Spinal cord (tissue), 10 donors: ENCODE results near the gene CD19. TPM values are rescaled to one million over a fixed set of nuclear protein-coding genes. Genes with fewer than 3 reads are reported as not detected.
"Not testable (repeated sequence)": the region's sequence is repeated elsewhere in the genome, so short reads cannot be mapped to it uniquely, and the experiment has no call there.

ENCODE experiments used
- DNase-seq, 6 donors: peaks; one replicate each; pipeline versions ENCODE4 v3.0.0 to v3.0.0-alpha.2; 2013 to 2015; ENCODE audit warnings: low spot score in 6 of 6, low read depth in 4 of 6
- H3K27ac ChIP-seq: one replicate; pipeline ENCODE4 v1.5.1; 2013; ENCODE audit warnings: low read depth, low read length, control low read depth
- H3K27me3 ChIP-seq: one replicate; pipeline ENCODE4 v1.6.1; 2013; ENCODE audit warnings: low read length; ENCODE audit not compliant: control insufficient read depth, insufficient read depth
- H3K36me3 ChIP-seq: one replicate; pipeline ENCODE4 v1.6.1; 2013; ENCODE audit warnings: low read length; ENCODE audit not compliant: control insufficient read depth, insufficient read depth
- H3K4me1 ChIP-seq: one replicate; pipeline ENCODE4 v1.6.1; 2013; ENCODE audit warnings: low read length; ENCODE audit not compliant: control insufficient read depth, insufficient read depth
- H3K4me3 ChIP-seq: one replicate; pipeline ENCODE4 v1.5.1; 2013; ENCODE audit warnings: low read depth, low read length, control low read depth
- H3K9me3 ChIP-seq: one replicate; pipeline ENCODE4 v1.6.1; 2013; ENCODE audit warnings: low read length; ENCODE audit not compliant: control insufficient read depth, insufficient read depth
- WGBS: methylation state at CpG from one replicate; pipeline ENCODE4 v1.1.5; 2013; ENCODE audit warnings: missing lambda C conversion rate; ENCODE audit not compliant: insufficient coverage; 5-methylcytosine and 5-hydroxymethylcytosine counted together
- polyA plus RNA-seq, 2 donors: library from polyadenylated mRNA; unstranded; fragments of 120-200 nt; gene quantifications; one replicate each; pipeline ENCODE4 v1.2.1, GENCODE V29; 2013; ENCODE audit not compliant: insufficient read length in 2 of 2
- total RNA-seq, 2 donors: library from RNA; depleted of rRNA in 1 of 2; stranded (reverse); fragments of 120-200 nt in 1 of 2; fragments of >200 nt in 1 of 2; gene quantifications; one replicate each; pipeline versions ENCODE4 v1.2.3 to v1.2.4, GENCODE V29; 2013 to 2014
- donor health status: healthy.

CD19 gene
- total and polyA plus RNA-seq, 4 donors, result 0.40 to 1.3 (median 1.1) TPM

GRCh38 chr16:28950648-28951409 lies 19.1 kb downstream of the CD19 start, which contains the start of gene NFATC2IP:
Gene NFATC2IP (plus strand): TSS chr16:28950937. CDS start chr16:28951012, 75 bp downstream.
- Histone ChIP-seq H3K36me3 (peaks cover 24% of the 10 kb centered on the region), H3K27ac (peak within 1 kb of the TSS; percentile 73), H3K27me3 (no peaks in the 10 kb centered on the region), H3K4me1 (peaks cover 16% of the 10 kb centered on the region), H3K4me3 (peak within 1 kb of the TSS; percentile 55), H3K9me3 (no peaks in the 10 kb centered on the region)
- WGBS, result under 1% methylated on average over 79 of the region's 79 CpGs
- DNase-seq, result peak; percentile 98 to 100 (median 100)

DNA sequence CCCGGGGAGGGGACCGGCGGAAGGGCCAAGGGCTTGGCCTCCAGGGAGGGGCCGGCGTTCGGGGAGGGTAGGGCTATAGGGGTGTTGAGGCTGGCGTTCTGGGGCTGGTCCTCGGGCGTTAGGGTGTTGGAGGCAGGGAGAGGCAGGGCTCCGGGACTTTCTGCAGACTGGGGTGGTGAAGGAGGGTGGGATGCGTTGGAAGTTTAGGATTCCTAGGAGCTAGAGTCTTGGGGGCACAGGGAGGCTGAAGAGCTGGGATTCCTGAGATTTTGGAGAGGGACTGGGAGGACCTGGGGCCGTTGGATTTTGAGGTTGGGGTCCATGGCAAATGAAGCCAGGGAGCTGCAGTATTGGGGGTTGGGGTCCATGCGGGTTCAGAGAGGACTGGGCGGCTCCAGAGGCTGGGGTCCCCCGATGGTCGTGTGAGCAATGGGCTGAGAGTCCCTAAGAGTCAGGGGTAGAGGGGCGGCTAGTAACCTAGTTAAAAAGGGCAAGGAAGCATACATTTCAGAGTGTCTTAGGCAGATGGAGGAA lies 19.7 kb downstream of the CD19 start:
- H3K36me3 ChIP-seq, result peaks cover 30% of the 10 kb centered on the region
- DNase-seq, result no peak
- peak overlapping the region; percentile 55 for H3K4me3 ChIP-seq
- no peaks in the 10 kb centered on the region for H3K9me3 ChIP-seq
- no peak overlapping the region for H3K27ac ChIP-seq
- peaks cover 15% of the 10 kb centered on the region for H3K4me1 ChIP-seq
- WGBS, result under 1% methylated on average over 17 of the region's 17 CpGs
- no peaks in the 10 kb centered on the region for H3K27me3 ChIP-seq

GRCh38 chr16:28958216-28958615 lies 26.4 kb downstream of the CD19 start:
- WGBS, result 100% methylated on average over 1 of the region's 9 CpGs
- DNase-seq, result no peak
- Histone ChIP-seq H3K27me3 (no peaks in the 10 kb centered on the region), H3K27ac (no peak overlapping the region), H3K9me3 (no peaks in the 10 kb centered on the region), H3K4me3 (no peak overlapping the region), H3K4me1 (no peaks in the 10 kb centered on the region), H3K36me3 (peaks cover 72% of the 10 kb centered on the region)

- no peak overlapping the region for H3K4me3 ChIP-seq
- peaks cover 74% of the 10 kb centered on the region for H3K36me3 ChIP-seq
- H3K27me3 ChIP-seq, result no peaks in the 10 kb centered on the region
- DNase-seq, result no peak
- H3K27ac ChIP-seq, result no peak overlapping the region
- 96% methylated on average over 3 of the region's 6 CpGs for WGBS
- no peaks in the 10 kb centered on the region for H3K9me3 ChIP-seq
- no peaks in the 10 kb centered on the region for H3K4me1 ChIP-seq
Observed at GRCh38 chr16:28958836-28959235, 27.1 kb downstream of the CD19 start.

DNA sequence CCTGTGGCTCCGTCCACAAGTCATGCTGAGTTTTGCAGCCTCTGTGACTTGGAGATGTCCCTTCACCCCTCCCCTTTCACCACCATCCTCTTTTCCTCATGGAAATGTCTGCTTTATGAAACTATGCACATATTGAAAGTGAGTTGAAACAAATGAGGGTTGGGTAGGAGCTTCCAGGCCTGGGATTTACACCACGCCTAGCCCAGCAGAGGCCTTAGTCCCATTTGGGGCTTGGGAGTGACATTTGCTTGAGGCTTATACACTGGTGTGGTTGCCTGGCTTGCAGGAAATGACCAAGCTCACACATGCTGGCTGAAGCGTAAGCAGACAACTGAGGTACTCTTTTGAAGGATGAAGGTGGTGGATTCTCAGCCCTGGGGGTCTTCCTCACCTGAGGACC lies 32.3 kb downstream of the CD19 start:
- WGBS, result 100% methylated on average over 1 of the region's 3 CpGs
- Histone ChIP-seq H3K9me3 (no peaks in the 10 kb centered on the region), H3K36me3 (peaks cover 46% of the 10 kb centered on the region), H3K4me3 (no peak overlapping the region), H3K4me1 (no peaks in the 10 kb centered on the region), H3K27ac (no peak overlapping the region), H3K27me3 (no peaks in the 10 kb centered on the region)
- no peak for DNase-seq

DNA sequence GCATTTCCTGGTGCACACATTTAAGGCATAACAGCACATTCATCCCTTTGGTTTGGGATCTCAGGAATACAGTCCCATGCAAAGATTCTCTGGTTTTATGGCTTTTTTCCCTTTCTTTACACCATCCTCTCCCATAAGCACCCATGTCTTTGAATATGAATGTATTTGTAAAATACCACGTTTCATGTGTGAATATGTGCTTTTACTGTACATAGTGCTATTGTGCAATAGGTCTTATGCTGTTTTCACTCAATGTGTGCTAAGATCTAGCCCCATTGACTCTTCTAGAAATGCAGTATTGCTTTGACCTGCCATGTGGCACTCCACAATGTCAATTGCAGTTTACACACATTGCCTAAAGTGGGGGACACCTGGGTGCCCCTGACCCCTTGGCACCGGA lies 32.7 kb downstream of the CD19 start:
- H3K27ac ChIP-seq, result no peak overlapping the region
- no peak overlapping the region for H3K4me3 ChIP-seq
- no peaks in the 10 kb centered on the region for H3K9me3 ChIP-seq
- H3K4me1 ChIP-seq, result no peaks in the 10 kb centered on the region
- WGBS, result 100% methylated on average over 2 of the region's 2 CpGs
- no peak for DNase-seq
- H3K36me3 ChIP-seq, result peaks cover 41% of the 10 kb centered on the region
- H3K27me3 ChIP-seq, result no peaks in the 10 kb centered on the region

DNA sequence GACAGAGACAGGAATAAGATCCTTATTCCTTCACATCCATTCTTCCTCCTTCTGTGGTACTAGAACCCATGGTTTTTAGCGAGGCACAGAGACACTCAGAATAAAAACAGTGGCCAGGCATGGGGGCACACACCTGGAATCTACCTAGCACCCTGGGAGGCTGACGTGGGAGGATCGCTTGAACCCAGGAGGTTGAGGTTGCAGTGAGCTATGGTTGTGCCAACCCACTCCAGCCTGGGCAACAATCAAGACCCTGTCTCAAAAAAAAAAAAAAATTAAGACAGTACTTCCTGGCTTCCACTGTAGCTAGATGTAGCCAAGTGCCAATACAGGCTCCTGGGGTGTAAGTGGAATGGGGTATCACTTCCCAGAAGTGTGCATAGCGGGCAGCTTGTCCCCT lies 35.4 kb downstream of the CD19 start:
- Histone ChIP-seq H3K36me3 (peaks cover 30% of the 10 kb centered on the region), H3K27me3 (no peaks in the 10 kb centered on the region), H3K4me3 (no peak overlapping the region), H3K27ac (no peak overlapping the region), H3K9me3 (no peaks in the 10 kb centered on the region), H3K4me1 (no peaks in the 10 kb centered on the region)
- WGBS, result no CpG with 5 or more reads among the region's 4 CpGs
- DNase-seq, result no peak

DNA sequence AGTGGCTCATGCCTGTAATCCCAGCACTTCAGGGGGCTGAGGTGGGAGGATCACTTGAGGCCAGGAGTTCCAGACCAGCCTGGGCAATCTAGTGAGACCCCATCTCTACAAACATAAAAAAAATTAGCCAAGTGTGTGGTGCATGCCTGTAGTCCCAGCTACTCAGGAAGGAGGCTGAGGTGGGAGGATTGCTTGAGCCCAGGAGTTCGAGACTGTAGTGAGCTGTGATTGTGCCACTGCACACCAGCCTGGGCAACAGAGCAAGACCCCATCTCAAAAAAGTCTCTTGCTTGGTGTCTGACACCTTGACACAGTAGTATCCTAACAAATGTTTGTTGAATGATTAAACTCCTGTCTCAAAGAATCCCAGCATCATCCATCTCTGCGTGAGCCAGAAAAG lies 37.9 kb downstream of the CD19 start:
- H3K9me3 ChIP-seq, H3K4me3 ChIP-seq, H3K36me3 ChIP-seq, H3K27ac ChIP-seq, H3K27me3 ChIP-seq, DNase-seq, H3K4me1 ChIP-seq: not testable (repeated sequence)
- 88% methylated on average over 1 of the region's 2 CpGs for WGBS

DNA sequence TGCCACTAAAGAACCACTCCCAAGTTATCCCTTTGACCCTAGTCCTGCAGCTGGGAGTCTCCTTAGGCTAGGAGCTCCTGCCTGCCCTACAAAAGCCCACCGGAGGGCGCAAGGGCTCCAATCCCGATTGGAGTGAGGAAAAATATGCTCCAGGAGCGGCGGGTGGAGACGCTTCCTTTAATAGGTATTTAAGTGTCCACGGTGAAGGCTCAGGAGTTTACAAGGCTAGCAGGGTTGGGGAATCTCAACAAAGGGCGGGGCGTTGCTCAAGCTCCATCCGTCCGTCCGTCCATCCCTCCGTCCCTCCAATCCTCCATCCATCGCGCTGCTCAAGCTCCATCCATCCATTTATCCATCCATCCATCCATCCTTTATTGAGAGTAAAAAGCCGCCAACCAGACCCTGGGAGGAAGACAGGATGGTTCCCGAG lies 42.3 kb downstream of the CD19 start:
- Histone ChIP-seq H3K27ac (peak overlapping the region; percentile 92), H3K36me3 (peaks cover 13% of the 10 kb centered on the region), H3K4me1 (peaks cover 19% of the 10 kb centered on the region), H3K27me3 (no peaks in the 10 kb centered on the region), H3K9me3 (no peaks in the 10 kb centered on the region), H3K4me3 (peak overlapping the region; percentile 93)
- peak; percentile 17 to 92 (median 52) for DNase-seq
- 0% methylated on average over 15 of the region's 17 CpGs for WGBS
